Measurements from ENCODE around the gene ZAP70. TPM values are rescaled to one million over a fixed set of nuclear protein-coding genes. Genes with fewer than 3 reads are reported as not detected.

Gene ZAP70
- total and polyA plus RNA-seq, 9 donors, result 0.45 to 2.0 (median 0.75) TPM

DNA sequence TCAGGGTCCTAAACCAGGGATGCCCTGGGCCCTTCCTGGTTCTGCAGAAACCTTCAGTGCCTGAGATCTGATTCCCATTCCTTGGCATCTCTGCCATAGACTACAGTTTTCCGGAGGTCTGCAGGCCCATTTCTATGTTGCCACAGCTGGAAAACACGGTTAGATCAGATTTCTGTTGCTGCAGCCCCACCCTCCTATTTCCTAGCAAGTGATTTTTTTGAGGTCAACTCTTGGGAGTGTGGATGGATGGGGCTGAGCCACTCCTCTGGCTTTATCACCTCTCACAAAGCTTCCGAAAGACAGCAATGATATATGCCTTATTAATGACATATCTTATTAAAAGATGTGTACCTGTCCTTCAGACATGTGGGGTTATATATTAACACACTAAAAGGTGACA is 56.3 kb downstream of the ZAP70 start:
- no peak for DNase-seq
- Histone ChIP-seq H3K4me3 (no peak overlapping the region), H3K9me3 (no peaks in the 10 kb centered on the region), H3K27me3 (no peaks in the 10 kb centered on the region), H3K27ac (no peak overlapping the region), H3K4me1 (ENCODE audit: insufficient read depth) (no peaks in the 10 kb centered on the region), H3K36me3 (no peaks in the 10 kb centered on the region)
- TF ChIP-seq EP300 (IDR thresholded peaks at IDR 0.05) (no peak), POLR2A (IDR thresholded peaks at IDR 0.05) (no peak)
- TF ChIP-seq, protein P1, sequence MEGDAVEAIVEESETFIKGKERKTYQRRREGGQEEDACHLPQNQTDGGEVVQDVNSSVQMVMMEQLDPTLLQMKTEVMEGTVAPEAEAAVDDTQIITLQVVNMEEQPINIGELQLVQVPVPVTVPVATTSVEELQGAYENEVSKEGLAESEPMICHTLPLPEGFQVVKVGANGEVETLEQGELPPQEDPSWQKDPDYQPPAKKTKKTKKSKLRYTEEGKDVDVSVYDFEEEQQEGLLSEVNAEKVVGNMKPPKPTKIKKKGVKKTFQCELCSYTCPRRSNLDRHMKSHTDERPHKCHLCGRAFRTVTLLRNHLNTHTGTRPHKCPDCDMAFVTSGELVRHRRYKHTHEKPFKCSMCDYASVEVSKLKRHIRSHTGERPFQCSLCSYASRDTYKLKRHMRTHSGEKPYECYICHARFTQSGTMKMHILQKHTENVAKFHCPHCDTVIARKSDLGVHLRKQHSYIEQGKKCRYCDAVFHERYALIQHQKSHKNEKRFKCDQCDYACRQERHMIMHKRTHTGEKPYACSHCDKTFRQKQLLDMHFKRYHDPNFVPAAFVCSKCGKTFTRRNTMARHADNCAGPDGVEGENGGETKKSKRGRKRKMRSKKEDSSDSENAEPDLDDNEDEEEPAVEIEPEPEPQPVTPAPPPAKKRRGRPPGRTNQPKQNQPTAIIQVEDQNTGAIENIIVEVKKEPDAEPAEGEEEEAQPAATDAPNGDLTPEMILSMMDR (IDR thresholded peaks at IDR 0.05), result no peak
- WGBS, 3 donors, result 86% methylated on average over 3 of the region's 3 CpGs
- intact Hi-C loops (cut with DNase I), result no loop called here

DNA sequence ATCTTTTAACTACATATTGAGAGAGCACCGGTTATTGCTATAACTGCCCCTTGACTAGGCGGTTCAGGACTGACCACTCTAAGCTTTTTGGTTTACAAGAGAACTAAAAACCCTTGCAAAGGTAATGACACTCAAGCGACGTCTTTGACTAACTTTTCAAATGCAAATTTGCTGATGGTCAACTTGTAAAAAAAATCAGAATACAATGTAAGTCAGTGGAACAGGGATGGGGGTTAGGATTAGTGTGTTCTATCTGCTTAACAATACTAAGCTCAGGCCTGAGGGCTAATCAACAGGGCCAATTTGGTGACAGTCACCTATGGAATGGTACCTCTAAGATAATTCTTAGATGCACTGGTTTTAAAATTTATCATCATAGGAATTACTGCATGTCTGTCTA is 57.1 kb downstream of the ZAP70 start:
- intact Hi-C loops (cut with DNase I), result no loop called here
- H3K4me1 ChIP-seq (ENCODE audit: insufficient read depth), result no peaks in the 10 kb centered on the region
- DNase-seq, result no peak
- H3K4me3 ChIP-seq, result no peak overlapping the region
- no peak overlapping the region for H3K27ac ChIP-seq
- WGBS, 3 donors, result 66 to 69% (median 67%) methylated on average over 4 of the region's 4 CpGs
- no peaks in the 10 kb centered on the region for H3K36me3 ChIP-seq
- no peaks in the 10 kb centered on the region for H3K27me3 ChIP-seq
- TF ChIP-seq EP300 (IDR thresholded peaks at IDR 0.05) (no peak), POLR2A (IDR thresholded peaks at IDR 0.05) (no peak)
- TF ChIP-seq, protein P1 (IDR thresholded peaks at IDR 0.05), result no peak
- H3K9me3 ChIP-seq, result no peaks in the 10 kb centered on the region

DNA sequence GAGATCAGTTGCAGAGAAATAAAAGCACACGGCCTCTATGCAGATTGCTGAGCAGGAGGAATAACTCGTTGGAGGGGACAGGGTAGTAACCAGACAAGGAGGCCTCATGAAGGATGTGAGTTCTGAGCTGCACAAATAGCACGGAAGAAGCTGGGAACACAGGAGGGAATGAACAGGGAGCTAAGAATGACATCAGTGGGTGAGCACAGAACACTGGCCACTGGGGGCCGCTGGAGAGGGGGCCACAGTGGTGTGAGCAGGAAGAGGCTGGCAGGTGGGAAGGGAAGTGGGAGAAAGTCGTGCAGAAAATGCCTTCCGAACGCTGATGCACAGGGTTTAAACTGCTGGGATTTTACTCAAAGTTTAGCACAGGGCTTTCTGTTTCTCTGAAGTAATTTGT is 61.0 kb downstream of the ZAP70 start:
- Histone ChIP-seq H3K9me3 (no peaks in the 10 kb centered on the region), H3K27ac (no peak overlapping the region), H3K36me3 (no peaks in the 10 kb centered on the region), H3K27me3 (no peaks in the 10 kb centered on the region), H3K4me1 (ENCODE audit: insufficient read depth) (no peaks in the 10 kb centered on the region), H3K4me3 (no peak overlapping the region)
- DNase-seq, result no peak
- WGBS, 3 donors, result 52 to 64% (median 59%) methylated on average over 7 of the region's 7 CpGs
- TF ChIP-seq, protein P1 (IDR thresholded peaks at IDR 0.05), result no peak
- TF ChIP-seq EP300 (IDR thresholded peaks at IDR 0.05) (no peak), POLR2A (IDR thresholded peaks at IDR 0.05) (no peak)
- intact Hi-C loops (cut with DNase I), result no loop called here

DNA sequence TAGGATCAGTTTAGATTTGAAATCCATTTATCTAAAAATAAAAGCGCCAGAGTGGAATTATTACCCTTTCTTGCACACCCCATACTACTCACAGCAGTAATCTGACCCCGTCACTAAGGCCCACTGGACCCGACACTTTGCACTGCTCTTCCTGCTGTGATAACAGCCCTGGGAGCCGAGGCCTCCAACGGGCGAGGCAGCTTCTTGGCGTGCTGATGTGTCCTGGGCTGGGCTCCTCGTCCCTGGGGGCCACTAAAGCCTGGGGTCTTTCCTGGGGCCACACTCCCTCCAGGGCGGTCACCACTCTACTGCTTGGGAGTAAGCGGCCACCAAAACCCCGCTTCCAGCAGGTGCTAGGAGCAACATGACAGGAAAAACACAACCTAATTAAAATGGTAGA is 61.7 kb downstream of the ZAP70 start:
- Histone ChIP-seq H3K27me3 (no peaks in the 10 kb centered on the region), H3K9me3 (no peaks in the 10 kb centered on the region), H3K4me3 (no peak overlapping the region), H3K27ac (no peak overlapping the region), H3K4me1 (ENCODE audit: insufficient read depth) (no peaks in the 10 kb centered on the region), H3K36me3 (no peaks in the 10 kb centered on the region)
- TF ChIP-seq POLR2A (IDR thresholded peaks at IDR 0.05), result no peak
- TF ChIP-seq EP300 (IDR thresholded peaks at IDR 0.05), result no peak
- TF ChIP-seq, protein P1 (IDR thresholded peaks at IDR 0.05), result no peak
- intact Hi-C loops (cut with DNase I), result no loop called here
- WGBS, 3 donors, result 88 to 90% (median 90%) methylated on average over 11 of the region's 11 CpGs
- DNase-seq, result no peak

DNA sequence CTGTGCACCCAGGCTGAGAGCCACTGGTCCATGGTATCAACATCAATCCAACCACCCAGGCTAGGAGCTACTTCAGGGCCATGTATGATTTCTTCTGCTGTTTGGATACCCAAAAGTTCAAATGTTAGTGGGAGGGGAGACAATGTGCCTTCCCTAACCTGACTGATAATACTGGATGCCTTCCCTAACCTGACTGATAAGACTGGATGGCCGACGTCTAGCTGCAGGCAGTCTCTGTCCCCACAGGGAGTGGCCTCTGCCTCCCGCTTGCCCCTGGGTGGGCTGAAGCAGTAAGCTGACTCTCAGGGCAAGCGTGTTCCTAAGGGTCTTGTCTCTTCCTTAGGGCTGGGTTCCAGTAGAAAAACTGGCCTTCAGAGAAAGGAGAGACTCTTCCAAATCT is 65.8 kb downstream of the ZAP70 start:
- Histone ChIP-seq H3K27ac (no peak overlapping the region), H3K4me1 (ENCODE audit: insufficient read depth) (no peaks in the 10 kb centered on the region), H3K27me3 (no peaks in the 10 kb centered on the region), H3K9me3 (no peaks in the 10 kb centered on the region), H3K36me3 (no peaks in the 10 kb centered on the region), H3K4me3 (no peak overlapping the region)
- no peak for DNase-seq
- 69 to 93% (median 77%) methylated on average over 4 of the region's 4 CpGs for WGBS, 3 donors
- intact Hi-C loops (cut with DNase I), result no loop called here
- TF ChIP-seq, protein P1 (IDR thresholded peaks at IDR 0.05), result no peak
- TF ChIP-seq EP300 (IDR thresholded peaks at IDR 0.05) (no peak), POLR2A (IDR thresholded peaks at IDR 0.05) (no peak)

All from ovary (tissue), 9 donors.